HUES6 (cell line): ENCODE data around the gene USP3.
"Not testable (repeated sequence)": the region's sequence is repeated elsewhere in the genome, so short reads cannot be mapped to it uniquely, and the experiment has no call there.

Experiments
- H3K27ac ChIP-seq: 2 replicates; pipeline ENCODE4 v1.7.0; 2013; ENCODE audit warnings: low read depth, mild to moderate bottlenecking, low read length, inconsistent platforms
- H3K27me3 ChIP-seq: 2 replicates; pipeline ENCODE4 v1.6.1; 2013; ENCODE audit warnings: low read length; ENCODE audit not compliant: control insufficient read depth, insufficient read depth
- H3K36me3 ChIP-seq: 2 replicates; pipeline ENCODE4 v1.6.1; 2013; ENCODE audit warnings: low read length; ENCODE audit not compliant: control insufficient read depth, insufficient read depth
- H3K4me1 ChIP-seq: 2 replicates; pipeline ENCODE4 v1.6.1; 2013; ENCODE audit warnings: low read length; ENCODE audit not compliant: control insufficient read depth, insufficient read depth
- H3K4me3 ChIP-seq: 2 replicates; pipeline ENCODE4 v1.5.1; 2013; ENCODE audit warnings: low read depth, low read length
- H3K9ac ChIP-seq: one replicate; pipeline ENCODE4 v1.6.1; 2013; ENCODE audit warnings: mild to moderate bottlenecking, low read length
- H3K9me3 ChIP-seq: 2 replicates; pipeline ENCODE4 v1.6.1; 2013; ENCODE audit warnings: low read depth, low read length; ENCODE audit not compliant: control insufficient read depth, insufficient read depth

The USP3 gene

DNA sequence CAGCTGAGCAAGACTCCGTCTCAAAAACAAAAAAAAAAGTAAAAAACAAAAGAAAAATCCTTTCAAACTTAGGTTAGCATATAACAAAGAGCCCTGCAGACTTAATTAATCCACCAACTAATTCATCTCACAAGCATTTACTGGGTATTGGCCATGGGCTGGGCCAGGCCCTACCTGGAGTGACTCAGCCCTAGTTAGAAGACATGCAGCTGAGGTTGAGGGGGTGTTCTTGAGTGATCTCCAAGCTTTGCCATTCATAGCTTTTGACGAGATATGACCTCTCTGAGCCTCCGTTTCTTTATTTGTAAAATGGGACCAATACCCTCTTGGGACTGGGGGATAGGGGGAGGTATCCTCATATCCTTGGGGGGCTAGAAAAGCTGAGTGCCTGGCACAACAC lies 100.6 kb downstream of the USP3 start:
- Histone ChIP-seq H3K9ac (no peak overlapping the region), H3K27ac (no peak overlapping the region), H3K9me3 (no peaks in the 10 kb centered on the region), H3K4me3 (no peak overlapping the region), H3K4me1 (peaks cover 4% of the 10 kb centered on the region), H3K36me3 (peaks cover 17% of the 10 kb centered on the region), H3K27me3 (peaks cover 26% of the 10 kb centered on the region)

DNA sequence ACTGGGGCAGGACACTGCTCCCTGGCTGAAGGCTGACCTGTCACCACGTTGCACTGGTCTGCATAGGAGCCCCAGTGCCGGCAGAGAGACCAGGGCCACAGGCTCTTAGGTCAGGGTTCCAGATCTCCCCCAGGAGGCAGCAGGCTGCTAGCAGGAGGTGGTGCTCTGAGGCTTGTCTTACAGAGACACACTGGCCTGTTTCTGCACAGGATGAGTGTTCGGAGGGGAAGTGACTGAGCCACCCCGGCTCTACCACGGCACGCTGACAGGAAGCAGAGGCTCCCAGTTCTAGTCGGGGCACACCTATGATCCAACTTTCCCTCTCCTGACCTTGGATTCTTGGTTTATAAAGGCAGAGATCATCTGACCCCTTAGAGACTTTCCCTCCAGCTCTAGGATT lies 101.4 kb downstream of the USP3 start:
- Histone ChIP-seq H3K27ac (no peak overlapping the region), H3K4me1 (0 out of 2 replicates have a peak, but pooled peaks cover 3% of the 10 kb centered on the region), H3K9ac (no peak overlapping the region)

DNA sequence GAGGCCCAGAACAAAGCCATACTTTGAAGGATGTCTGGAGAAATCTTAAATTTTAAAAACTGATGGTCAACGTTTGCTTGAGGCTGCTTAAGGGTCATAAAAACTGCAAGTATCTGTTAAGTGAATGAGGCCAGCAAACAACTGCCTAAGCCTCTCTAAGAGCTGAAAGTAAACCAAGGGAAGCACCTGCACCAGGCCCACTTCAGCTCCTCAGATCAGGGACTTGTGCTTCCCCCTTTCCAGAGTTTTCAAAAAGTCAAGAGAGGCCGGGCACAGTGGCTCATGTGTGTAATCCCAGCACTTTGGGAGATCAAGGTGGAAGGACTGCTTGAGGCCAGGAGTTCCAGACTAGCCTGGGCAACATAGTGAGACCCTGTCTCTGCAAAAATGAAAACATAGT lies 101.9 kb downstream of the USP3 start:
- Histone ChIP-seq H3K36me3 (peaks cover 18% of the 10 kb centered on the region), H3K27me3 (peaks cover 17% of the 10 kb centered on the region), H3K27ac (no peak overlapping the region), H3K9me3 (no peaks in the 10 kb centered on the region), H3K4me3 (no peak overlapping the region), H3K9ac (no peak overlapping the region), H3K4me1 (0 out of 2 replicates have a peak, but pooled peaks cover 3% of the 10 kb centered on the region)

More for the DNA sequence above, 101.4 kb downstream of the USP3 start:
- no peak overlapping the region for H3K4me3 ChIP-seq
- peaks cover 17% of the 10 kb centered on the region for H3K36me3 ChIP-seq
- peaks cover 21% of the 10 kb centered on the region for H3K27me3 ChIP-seq
- H3K9me3 ChIP-seq, result no peaks in the 10 kb centered on the region

DNA sequence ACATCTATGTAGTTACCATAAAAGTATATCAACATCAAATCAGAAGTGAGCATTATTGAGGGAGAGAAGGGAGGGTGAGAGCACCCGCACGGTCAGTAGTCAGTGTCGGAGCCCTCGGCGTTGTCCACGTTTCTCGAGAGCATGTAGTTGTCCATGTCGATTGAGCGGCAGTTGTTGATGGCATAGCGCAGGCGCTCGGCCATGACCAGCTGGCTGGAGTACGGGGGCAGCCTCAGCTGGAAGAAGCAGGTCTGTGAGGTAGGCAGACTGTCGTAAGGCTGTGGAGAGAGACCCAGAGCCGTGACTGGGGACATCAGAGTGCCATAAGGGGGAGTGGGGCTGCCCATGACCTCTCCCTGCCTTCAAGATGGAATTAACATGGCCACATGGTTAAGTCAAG lies 104.6 kb downstream of the USP3 start:
- H3K36me3 ChIP-seq, result peaks cover 28% of the 10 kb centered on the region
- H3K9me3 ChIP-seq, result no peaks in the 10 kb centered on the region
- no peaks in the 10 kb centered on the region for H3K4me1 ChIP-seq
- H3K9ac ChIP-seq, result no peak overlapping the region
- no peak overlapping the region for H3K4me3 ChIP-seq
- no peak overlapping the region for H3K27ac ChIP-seq
- no peaks in the 10 kb centered on the region for H3K27me3 ChIP-seq

DNA sequence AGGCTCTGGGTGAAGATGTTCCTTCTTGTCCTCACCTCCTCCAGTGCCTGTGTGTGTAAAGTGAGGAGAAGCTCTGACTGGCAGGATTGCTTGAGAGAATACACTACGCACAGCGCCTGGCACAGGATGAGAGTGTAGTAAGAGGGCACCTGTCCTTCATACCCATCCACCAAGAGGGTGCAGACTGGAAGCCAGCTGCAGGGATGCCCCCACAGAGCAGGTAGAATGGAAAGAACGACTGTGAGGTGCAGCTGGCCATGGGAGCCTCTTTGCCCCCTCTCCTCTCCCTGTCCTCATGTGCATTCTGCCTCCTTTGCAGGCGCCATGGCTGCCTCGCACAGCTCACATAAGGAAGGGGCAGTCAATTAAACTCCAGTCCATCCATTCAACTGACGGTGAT lies 105.1 kb downstream of the USP3 start:
- Histone ChIP-seq H3K9ac (no peak overlapping the region), H3K4me1 (no peaks in the 10 kb centered on the region), H3K9me3 (no peaks in the 10 kb centered on the region), H3K27me3 (no peaks in the 10 kb centered on the region), H3K4me3 (no peak overlapping the region), H3K36me3 (peaks cover 28% of the 10 kb centered on the region), H3K27ac (no peak overlapping the region)

DNA sequence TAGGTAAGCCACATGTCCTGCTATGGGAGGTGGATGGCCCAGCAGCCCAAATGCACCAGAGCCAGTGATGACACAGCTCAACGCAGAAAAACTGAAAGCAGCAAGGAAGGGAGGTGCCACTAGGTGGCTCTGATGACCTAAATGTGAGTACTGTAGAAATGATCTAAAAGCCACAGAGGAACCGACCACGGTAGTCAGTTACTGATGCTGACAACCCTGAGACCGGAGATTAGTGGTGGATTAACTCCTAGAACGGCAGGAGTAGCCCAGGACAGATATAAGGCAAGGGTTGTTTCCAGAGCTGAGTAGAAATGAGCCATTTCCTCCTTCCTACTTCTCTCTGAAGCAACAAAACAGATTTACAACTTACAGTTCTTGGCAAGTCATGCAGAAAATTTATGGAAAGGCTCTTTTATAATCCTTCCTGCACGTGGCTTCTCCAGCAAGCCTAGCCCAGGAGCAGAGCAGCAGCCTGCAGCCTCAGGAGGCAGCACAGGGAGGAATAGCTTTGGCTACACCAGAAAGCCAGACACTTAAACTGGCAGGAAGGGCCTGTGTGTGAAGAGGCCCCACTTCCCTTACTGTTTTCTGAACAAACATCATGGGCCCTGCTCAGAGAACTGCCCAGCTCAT lies 105.9 kb downstream of the USP3 start:
- H3K27ac ChIP-seq, result no peak overlapping the region
- peaks cover 34% of the 10 kb centered on the region for H3K36me3 ChIP-seq
- H3K9ac ChIP-seq, result no peak overlapping the region

DNA sequence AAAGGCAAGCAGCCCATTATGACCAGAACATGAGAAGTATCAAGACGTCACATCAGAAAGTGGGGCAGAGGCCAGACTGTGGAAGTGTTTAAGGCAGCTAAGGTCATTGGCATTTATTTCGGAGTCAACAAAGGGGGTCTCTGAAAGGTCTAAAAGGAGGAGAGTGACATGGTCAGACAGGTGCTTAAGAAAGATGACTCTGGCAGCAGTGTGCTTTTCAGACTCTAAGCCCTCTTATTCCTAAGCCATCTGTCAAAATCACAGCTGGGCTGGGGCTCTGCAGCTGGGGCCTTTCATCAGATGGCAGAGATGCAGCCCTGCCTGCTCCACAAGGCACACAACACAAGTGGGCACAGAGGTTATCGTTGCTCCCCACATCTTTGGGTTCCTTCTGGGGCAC lies 106.8 kb downstream of the USP3 start:
- Histone ChIP-seq H3K9me3 (no peaks in the 10 kb centered on the region), H3K27me3 (no peaks in the 10 kb centered on the region), H3K36me3 (peaks cover 34% of the 10 kb centered on the region), H3K9ac (no peak overlapping the region), H3K4me3 (no peak overlapping the region), H3K27ac (no peak overlapping the region), H3K4me1 (no peaks in the 10 kb centered on the region)

More for the DNA sequence above, 105.9 kb downstream of the USP3 start:
- Histone ChIP-seq H3K9me3 (no peaks in the 10 kb centered on the region), H3K27me3 (no peaks in the 10 kb centered on the region), H3K4me3 (no peak overlapping the region), H3K4me1 (no peaks in the 10 kb centered on the region)

DNA sequence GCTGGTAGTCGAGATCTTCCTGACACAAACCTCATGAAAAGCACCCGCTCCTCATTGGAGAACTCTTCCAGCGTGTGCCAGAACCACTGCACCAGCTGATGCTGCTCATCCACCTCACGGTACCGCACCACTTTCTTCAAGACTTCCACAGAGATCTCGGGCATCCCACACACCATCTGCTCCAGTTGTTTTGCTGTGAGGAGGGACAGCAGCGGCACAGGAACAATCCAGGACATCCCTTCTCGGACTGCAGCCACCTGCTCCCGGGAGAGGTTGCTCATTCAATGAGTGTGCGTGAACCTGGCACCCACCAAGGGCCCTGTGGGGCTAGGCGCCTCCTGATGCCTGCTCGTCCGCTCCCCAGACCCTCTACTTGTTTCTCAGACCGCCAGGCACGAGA lies 107.9 kb downstream of the USP3 start:
- Histone ChIP-seq H3K4me3 (no peak overlapping the region), H3K27ac (no peak overlapping the region), H3K4me1 (no peaks in the 10 kb centered on the region), H3K9me3 (no peaks in the 10 kb centered on the region), H3K27me3 (no peaks in the 10 kb centered on the region), H3K36me3 (peaks cover 38% of the 10 kb centered on the region), H3K9ac (no peak overlapping the region)

DNA sequence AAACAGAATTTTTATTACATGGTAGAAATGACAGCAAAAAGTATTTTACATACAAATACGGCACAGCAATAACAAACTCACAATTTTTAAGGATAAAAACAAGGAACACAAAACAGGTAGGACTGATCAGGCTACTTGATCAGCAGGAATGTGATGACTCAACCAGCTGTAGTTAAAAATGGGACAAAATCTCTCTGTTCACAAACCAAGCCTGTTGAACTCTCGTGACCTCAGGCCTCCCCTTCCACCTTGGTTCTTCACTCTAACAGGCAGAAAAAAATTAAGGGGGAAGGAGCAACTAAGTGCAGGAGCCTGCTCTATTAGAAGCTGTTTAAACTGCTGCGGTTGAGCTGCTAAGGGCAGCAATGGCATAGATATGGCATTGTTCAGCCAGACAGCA lies 111.5 kb downstream of the USP3 start:
- H3K4me1 ChIP-seq, result no peaks in the 10 kb centered on the region
- peaks cover 21% of the 10 kb centered on the region for H3K36me3 ChIP-seq
- no peaks in the 10 kb centered on the region for H3K27me3 ChIP-seq
- no peaks in the 10 kb centered on the region for H3K9me3 ChIP-seq
- no peak overlapping the region for H3K27ac ChIP-seq
- H3K9ac ChIP-seq, result no peak overlapping the region
- H3K4me3 ChIP-seq, result no peak overlapping the region

DNA sequence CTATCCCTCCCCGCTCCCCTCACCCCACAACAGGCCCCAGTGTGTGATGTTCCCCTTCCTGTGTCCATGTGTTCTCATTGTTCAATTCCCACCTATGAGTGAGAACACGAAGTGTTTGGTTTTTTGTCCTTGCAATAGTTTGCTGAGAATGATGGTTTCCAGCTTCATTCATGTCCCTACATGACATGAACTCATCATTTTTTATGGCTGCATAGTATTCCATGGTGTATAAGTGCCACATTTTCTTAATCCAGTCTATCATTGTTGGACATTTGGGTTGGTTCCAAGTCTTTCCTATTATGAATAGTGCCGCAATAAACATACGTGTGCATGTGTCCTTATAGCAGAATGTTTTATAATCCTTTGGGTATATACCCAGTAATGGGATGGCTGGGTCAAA lies 112.8 kb downstream of the USP3 start:
- H3K4me3 ChIP-seq, H3K27ac ChIP-seq, H3K9me3 ChIP-seq, H3K27me3 ChIP-seq, H3K4me1 ChIP-seq, H3K9ac ChIP-seq: not testable (repeated sequence)
- H3K36me3 ChIP-seq, result peaks cover 18% of the 10 kb centered on the region

DNA sequence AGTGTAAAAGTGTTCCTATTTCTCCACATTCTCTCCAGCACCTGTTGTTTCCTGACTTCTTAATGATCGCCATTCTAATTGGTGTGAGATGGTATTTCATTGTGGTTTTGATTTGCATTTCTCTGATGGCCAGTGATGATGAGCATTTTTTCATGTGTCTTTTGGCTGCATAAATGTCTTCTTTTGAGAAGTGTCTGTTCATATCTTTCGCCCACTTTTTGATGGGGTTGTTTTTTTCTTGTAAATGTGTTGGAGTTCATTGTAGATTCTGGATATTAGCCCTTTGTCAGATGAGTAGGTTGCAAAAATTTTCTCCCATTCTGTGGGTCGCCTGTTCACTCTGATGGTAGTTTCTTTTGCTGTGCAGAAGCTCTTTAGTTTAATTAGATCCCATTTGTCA lies 113.2 kb downstream of the USP3 start:
- H3K9ac ChIP-seq, H3K9me3 ChIP-seq, H3K27me3 ChIP-seq, H3K4me3 ChIP-seq, H3K27ac ChIP-seq, H3K4me1 ChIP-seq: not testable (repeated sequence)
- peaks cover 19% of the 10 kb centered on the region for H3K36me3 ChIP-seq

DNA sequence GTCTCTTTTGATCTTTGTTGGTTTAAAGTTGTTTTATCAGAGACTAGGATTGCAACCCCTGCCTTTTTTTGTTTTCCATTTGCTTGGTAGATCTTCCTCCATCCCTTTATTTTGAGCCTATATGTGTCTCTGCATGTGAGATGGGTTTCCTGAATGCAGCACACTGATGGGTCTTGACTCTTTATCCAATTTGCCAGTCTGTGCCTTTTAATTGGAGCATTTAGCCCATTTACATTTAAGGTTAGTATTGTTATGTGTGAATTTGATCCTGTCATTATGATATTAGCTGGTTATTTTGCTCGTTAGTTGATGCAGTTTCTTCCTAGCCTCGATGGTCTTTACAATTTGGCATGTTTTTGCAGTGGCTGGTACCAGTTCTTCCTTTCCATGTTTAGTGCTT lies 116.4 kb downstream of the USP3 start:
- H3K36me3 ChIP-seq, result peaks cover 38% of the 10 kb centered on the region
- H3K27me3 ChIP-seq, H3K9ac ChIP-seq, H3K4me1 ChIP-seq, H3K9me3 ChIP-seq, H3K27ac ChIP-seq, H3K4me3 ChIP-seq: not testable (repeated sequence)
